COLO829 (cell line): ENCODE measurements around the gene RPL36A.

Experiments used
- DNase-seq: peaks from one replicate; pipeline ENCODE4 v3.0.0; 2012; ENCODE audit warnings: low spot score

Gene RPL36A

DNA sequence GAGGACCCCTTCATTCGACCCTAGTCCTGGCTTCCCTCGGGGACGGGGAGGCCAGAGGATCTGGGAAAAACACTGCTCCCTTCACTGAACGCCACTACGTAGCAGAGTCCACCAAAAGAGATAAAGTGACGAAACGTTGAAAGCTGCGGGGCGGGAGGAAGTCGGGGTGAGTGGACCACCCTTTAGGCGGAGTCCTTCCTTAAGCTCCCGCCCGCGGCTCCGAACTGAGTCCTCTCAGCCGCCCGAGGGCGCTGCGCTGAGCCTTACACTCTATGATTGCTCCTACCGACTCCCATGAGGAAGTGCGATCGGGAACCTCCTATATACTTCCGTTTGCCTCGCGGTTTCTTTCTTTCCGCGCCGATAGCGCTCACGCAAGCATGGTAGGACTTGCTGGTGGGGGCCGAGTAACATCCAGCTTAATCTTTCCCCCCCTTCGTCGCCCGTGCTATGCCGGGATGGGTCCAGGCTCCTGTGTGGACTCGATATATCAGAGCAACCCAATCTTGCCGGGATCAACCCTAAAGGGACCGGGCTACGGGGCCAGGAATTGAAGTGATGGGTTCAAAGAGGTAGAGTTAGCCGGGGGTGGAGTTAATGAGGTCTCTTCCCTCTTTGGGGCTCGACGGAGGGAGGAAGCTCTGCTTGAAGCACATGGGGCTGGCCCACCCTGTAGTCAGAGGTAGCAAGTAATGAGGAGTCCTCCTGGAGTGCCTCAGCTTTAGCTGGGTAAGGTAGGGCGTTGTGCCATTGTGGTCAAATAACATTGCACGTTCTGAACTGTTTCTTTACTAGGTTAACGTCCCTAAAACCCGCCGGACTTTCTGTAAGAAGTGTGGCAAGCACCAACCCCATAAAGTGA is at the start of gene RPL36A:
Gene RPL36A (plus strand): TSS at position 348 of the 862 bp plus-strand sequence. CDS start 33 bp downstream, at position 381.
- peak; percentile 93 for DNase-seq

DNA sequence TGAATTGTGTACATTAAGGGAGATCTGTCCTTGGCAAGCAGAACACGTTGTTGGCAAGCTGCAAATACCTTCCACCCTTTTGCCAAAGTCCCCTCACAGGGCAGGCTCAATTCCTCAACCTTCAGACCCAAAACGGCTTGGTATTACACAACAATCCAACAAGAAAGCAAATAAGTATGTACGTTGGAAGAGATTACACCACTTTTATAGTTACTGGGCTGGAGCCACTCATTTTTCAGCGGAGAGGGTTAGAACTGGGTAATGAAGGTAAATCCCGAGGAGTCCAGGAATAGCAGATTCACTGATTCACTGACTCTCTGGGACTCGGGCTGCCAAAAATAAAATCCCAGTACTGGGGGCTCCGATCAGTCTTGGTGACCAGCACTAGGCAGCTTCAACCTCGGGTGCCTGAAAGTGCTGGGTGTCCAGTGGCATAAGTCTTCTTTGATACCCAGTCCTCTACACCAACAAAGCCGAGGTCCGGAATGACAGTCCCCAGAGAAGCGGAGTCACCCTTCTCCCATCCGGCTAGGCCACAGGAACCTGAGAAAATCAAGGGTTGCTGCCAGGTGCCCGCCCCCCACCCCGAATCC is 42.9 kb upstream of the RPL36A start:
- DNase-seq, result peak; percentile 17

DNA sequence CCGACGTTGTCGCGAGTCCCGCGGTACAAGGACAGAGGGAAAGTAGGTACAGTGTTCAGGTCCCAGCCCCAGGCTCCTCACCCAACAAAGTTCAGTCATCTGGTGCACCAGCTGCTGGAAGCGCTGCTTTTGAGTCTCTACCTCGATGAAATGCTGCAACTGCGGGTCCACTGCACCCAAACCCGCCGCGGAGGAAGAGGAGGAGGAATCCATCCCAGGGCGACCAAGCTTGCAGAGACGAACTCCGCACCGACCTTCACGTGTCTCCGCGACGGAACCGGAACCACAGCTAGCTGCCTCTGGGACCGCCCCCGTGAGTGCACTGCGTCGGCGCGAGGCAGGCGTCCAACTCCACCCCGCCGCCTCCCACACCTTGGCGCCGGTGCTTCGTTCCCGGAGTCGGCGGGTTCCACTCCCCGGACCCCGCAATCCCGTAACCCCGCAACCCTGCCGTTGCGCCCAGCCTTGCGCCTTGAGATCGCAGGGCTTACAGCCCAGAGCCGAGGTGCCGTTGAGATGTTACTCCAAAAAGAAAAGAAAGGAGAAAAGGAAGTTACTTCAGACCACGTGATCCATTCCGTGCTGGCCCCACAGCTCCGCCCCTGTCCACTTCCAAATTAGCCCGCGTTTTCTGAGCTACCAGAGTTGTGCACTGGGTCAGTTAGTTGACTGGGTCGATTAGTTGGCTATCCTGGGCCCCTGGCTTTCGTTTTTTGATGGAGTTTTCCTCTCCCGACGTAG is 42.2 kb upstream of the RPL36A start, which contains the start of gene TIMM8A:
Gene TIMM8A (minus strand): TSS at position 291 of the 741 bp plus-strand sequence. CDS start 78 bp downstream, at position 213.
- peak; percentile 80 for DNase-seq

DNA sequence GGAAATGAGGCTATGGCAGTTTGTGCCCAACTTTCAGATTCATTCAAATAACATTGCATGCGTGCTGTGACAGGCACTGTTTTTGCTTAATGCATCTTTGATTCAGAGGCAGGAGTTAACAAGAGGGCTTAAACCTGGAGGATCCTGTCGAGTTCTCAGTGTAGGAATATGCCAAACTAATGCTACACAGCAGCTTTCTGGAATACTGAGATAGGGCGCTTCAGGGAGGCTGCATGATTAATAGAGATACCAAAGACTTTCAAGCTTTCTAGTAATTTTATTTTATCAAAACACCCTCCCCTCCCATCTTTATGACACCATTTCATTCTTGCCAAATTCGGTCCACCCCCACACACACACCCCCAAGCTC is 41.6 kb upstream of the RPL36A start:
- DNase-seq, result no peak

DNA sequence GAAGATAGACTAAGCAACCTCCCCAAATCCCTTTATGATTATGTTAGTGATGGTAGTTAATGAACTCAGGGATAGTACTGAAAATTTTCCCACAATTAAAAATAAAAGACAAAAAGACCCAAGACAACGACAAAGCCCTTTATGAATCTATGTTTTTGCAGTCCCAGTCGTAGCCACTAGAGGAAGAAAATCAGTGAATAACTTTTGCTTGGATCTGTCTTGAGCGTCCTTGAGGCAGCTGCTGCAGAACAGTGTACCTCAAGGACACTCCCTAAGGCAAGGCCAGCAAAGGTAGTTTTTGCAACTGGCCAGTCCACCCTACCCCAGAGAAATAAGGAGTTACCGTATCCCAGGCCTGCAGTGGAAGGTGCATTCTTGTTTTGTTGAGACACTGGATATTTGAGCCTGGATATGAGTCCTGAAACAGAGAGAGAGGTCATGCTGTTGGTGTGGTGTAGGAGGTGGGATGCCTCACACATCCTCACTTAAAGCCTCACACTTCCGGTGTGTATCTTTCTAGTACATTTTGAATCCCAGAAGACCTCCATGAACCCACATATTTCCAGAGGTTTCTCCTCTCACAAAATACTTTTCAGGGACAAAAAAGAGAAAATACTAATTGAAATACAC is 33.5 kb upstream of the RPL36A start:
- no peak for DNase-seq

DNA sequence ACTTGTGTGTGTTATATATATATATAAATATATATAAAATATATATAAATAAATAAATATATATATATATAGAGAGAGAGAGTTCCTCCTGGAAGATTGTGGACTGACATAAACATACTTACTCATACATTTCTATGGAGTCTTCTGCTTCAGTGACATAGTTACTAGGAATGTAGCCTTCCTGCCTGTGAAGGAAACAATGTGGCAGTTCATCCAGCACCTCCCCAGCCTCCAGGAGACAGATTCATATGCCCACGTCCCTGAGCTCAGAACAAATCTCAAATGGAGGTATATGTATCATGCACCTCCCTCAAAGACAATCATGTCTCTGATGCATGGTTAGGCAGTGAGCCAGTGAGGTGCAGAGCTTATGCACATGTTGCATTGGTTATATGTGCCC is 30.8 kb upstream of the RPL36A start:
- peak; percentile 6 for DNase-seq

DNA sequence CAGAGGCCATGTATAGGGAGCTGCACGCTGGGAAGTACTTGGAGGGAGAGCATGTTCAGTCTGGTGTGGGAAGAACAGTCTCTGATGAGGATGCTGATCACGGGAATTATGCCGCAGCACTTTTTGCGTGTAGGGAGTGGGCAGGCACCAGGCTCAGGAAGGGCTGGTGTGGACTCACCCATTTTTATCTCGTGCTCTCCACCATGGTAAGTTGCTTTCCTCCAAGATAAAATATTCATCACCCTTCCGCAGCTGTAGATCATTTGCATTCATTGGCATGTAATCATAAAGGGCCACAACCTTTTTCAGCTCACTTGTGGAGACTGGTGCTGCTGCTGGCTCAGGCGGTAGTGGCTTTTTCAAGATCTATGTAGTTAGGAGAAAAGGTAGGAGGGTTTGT is 30.4 kb upstream of the RPL36A start:
- no peak for DNase-seq

DNA sequence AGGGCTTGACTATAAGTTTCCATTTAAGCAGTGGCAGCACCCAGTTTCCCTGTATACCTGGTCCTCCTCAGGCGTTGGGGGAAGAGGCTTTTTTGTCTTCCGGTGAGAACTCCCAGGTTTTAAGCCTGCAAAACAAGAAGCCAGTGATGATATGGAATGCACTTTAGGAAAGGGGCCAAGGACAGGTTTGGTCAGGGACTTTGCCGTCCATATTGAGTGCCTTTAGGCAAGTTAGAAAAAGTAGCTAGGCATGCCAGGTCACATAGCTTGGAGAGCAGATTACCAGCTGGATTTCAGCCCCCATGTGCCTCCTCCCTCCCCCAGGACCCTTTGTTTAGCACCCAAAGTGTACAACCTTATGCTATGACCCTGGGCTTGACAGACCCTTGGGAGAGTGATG is 28.7 kb upstream of the RPL36A start:
- DNase-seq, result no peak

DNA sequence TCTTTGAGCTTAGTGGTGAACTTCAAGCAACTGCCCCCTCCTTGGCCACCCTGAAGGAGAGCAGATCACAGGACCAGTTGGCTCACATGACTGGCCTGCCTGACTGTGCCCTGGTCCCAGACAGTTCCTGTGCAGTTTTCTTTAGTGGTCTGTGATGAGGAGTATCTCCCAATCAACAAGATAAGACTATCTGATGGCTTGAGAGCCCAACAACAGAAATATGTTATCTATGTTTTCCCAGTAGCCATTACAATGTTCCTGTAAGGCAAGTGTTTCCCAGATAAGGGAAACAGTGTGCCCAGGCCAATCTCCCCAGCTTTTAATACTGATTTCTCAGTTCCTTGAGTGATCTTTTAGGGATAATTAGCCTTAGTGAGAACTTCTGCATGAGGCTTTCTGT is 28.1 kb upstream of the RPL36A start:
- DNase-seq, result no peak

DNA sequence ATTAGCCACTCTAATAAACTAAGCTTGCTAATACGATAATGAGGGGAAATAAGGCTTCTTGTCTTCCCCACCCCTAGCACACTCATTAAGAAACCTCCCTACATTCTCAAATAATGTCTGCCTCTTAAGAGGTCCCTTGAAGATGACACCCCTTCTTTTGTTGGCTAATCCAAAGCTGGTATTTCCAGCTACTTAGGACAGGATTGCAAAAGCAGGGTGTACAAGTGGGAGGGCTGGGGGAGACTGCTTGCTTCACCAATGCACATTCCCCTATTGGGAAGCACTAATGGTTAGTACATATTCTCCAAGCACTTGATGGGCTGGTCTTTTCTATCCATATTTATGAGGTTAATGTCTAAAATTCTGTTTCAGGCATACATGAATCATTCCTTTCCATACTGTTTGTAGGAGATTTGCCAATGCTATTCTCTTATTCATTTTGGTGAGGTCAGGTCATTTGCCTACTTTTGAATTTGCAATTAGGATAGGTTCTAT is 25.5 kb upstream of the RPL36A start:
- DNase-seq, result no peak

DNA sequence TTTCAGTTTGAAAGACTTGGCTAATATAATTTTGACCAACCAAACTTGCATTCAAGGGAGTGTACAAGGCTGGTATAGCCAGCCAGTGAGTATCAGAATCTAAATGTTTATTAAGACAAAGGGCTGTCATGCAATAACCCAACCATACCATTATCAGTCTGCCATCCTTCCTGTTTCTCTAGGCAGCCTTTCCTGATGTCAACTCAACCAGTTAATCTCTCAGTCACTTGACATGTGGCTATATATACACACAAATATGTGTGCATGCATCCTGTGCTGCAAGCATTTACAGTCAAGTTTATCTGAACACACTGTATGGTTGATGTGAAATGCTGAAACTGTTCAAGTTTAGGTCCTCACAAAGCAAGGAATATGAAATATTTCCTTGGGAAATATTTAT is 22.0 kb upstream of the RPL36A start:
- DNase-seq, result no peak

DNA sequence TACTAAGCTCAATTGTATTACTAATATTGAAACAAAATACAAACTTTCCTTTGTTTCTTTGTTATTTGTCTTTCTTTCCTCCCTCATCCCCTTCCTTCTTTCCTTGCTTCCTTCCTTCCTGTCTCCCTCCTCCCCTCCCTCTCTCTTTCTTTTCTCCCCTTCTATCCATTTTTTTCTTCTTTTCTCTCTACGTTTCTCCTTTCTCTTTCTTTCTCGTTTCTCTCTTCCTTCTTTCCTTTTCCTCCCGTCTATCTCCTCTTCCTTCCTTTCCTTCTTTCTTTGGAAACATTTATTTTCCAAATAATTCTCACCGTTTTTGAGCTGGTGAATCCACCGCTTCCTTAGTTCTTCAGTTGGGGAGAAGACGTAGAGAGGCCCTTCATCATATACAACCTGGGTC is 21.1 kb upstream of the RPL36A start:
- no peak for DNase-seq

DNA sequence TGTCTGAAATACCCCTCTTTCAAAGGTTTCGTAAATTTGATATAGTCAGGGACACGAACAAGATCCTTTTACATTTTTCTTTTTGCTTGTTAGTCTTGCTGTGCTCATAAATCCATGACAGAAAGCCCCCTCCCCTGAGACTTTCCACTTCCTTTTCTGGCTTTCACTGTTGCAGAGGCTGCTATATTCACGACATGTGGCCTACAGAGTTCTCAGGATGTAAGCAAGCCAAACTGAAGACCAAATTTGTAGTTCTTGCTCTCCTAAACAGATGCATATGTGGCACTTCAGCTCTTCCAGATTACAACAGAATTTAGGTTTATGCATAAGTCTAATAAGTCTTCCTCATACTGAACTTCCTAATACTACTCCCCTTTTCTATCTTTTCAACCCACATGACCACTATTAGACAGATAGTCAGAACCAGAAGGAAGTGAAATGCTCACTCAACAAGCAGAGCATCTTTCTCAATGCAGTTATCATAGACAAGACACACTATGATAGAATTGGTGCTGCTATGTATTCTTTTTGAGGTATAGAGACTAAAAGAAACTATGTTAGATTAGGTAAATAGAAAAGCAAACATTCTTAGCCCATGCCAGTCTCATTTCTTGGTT is 19.8 kb upstream of the RPL36A start:
- DNase-seq, result no peak

DNA sequence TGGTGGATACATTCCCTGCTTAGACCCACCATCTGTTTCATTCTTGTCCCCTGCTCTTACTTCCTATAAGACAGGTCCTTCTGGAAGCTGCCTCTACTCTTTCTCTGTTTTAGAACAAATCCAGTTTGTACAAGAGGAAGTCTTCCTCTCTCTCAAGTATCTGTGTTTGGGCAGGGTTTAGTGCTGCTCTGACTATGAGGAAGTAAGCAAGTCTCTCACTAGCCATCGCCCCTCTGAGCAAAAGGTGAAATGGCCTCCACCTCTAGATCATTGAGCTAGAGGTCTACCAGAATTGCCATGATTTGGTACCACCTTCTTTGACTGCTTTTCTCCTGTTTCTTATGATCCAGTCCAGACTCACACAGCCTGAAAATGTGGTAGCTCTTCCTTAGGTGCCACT is 13.3 kb upstream of the RPL36A start:
- no peak for DNase-seq

DNA sequence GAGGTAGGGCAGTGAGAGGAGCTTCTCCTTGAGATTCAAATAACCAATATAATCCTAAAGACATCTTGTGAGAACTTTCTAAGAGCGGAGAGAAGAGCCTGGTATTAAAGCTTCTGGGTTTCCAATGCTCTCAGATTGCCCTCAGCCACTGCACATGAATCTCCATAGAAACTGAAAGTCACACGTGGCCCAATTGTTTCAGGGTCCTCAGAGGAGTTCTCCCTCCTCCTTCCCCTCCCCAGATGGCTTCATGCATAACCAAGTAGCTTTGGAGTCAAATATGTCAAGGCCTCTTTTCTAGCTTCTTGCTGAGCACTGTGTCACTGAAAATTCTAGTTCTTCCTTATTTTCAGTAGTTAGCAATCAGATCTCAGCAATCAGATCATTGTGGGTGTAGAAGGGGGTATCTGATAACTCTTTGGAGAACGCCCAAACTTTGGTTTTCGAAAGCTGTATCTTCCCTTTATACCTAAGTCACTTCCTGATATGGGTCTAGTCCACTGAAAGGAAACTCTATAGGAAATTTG is 7.1 kb upstream of the RPL36A start:
- no peak for DNase-seq

DNA sequence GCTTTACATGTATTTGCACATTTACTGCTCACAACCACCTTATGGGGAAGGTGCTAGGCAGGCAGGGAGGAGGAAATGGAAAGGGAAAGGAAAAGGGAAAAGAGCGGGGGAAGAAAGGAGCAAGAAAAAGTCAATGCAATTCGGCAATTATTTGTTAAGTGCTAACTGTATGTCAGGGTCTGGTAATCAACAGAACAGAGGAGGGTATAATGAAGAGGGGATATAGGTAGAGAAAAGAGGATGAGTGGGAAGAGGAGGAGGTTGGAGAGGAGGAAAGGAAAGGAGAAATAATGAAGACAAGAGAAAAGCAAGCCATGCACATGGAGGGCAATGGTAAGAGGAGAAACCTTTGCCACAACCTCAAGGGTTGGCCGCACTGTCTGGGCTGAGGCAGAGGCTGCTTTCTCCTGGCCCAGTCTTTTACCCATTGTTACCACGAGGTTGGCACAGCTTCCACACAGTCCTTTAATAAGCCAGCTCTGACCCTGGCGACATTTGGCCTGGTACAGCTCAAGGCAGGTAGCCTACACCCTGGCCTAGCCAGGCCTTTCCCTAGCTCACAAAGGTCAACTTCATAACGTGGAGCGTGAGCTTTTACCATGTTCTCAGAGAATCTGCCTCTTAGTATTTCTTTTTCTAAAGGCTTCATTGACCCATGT is 5.7 kb upstream of the RPL36A start:
- DNase-seq, result no peak

DNA sequence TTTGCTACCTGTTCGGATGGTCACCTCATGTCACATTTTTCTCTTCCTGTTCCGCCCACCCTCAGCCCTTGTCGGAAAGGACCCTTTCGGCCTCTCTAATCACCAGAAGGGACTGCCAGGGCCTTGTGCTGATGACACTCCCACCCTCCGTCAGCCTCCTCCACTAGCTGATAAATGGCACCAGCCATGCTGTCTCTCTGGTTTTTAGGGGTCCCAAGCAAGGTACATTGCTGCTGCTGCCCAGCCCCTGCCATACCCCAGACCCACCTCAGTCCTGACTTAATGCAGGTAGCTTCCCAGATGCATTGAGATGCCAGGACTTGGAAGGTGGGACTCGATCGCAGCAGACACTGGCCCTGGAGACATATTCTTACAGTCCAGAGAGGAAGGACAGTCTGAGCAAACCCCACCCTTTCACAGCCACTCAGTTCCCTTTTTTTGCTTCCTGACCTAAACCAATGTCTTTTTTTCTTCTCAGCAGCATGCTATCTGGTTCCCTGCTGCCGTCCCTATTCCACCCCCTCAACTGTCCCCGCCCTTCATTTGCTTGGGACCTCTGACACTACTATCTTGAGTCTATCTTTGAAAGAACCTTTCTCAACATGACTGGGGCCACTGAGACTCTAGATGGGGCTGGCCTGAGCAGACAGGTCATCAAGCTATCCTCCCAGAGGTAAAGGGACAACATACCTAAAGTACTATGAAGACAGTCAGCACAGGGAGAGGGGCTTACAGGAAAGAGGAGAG is 4.8 kb upstream of the RPL36A start, which contains the start of gene BTK:
Gene BTK (minus strand): TSS at position 397 of the 747 bp plus-strand sequence. CDS start 10,907 bp downstream, outside the sequence.
- no peak for DNase-seq

DNA sequence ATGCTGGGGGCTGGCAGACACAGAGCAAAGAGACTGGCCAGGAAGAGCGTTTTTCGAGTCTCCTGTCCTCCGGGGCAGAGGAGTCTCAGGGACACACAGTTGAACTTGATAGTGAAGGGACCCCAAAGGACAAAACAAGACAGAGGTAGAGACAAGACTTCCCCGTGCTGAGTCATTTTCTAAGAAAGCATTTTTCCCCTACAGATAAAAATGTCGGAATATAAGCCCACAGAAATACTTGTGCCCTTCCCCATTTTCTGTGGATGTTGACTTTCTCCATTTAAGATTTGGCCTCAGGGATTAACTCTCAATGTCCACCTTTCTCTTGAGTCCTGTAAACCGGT is 4.3 kb upstream of the RPL36A start:
- DNase-seq, result no peak

DNA sequence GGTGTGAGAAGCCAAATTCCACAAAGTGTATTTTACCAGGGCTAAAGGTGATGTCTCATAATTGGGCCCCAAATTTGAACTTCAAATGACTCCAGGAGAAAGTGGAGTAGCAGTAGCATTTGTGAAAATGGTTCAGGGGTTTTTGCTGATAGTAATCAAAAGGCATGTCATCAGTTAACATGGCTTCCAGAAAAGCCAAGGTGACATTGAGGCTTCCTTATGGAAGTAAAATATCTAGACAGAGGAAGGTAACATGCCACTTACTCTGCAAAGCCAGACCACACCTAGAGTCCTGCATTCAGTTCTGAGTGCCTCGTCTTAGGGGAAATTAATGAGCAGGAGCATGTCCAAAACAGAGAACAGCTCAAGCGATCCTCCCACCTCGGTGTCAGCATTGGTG is 2.2 kb upstream of the RPL36A start:
- DNase-seq, result no peak

DNA sequence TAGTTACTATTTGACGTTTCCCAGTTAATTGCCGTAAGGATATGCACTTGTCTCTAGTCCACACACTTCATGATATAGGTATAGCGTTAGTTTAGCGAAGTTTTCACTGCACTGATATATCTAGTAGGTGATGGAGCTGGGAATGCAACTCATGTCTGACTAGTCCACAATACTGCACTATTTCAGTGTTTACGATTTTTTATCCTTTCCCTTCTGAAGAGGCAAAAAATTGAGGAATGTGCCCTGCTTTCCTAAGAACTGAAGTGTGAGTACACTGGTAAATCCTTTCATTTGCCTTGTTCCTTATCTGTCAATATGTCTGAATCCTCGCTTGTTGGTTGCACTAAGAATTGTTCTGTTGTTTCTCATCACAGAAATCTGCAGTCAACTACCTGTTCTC is 1.0 kb downstream of the RPL36A start:
- DNase-seq, result no peak
